ENCODE data around the gene KRTAP22-1. TPM values are rescaled to one million over a fixed set of nuclear protein-coding genes. Genes with fewer than 3 reads are reported as not detected.

KRTAP22-1 gene
- total RNA-seq, 1 experiment from 2014 or later, result not detected

DNA sequence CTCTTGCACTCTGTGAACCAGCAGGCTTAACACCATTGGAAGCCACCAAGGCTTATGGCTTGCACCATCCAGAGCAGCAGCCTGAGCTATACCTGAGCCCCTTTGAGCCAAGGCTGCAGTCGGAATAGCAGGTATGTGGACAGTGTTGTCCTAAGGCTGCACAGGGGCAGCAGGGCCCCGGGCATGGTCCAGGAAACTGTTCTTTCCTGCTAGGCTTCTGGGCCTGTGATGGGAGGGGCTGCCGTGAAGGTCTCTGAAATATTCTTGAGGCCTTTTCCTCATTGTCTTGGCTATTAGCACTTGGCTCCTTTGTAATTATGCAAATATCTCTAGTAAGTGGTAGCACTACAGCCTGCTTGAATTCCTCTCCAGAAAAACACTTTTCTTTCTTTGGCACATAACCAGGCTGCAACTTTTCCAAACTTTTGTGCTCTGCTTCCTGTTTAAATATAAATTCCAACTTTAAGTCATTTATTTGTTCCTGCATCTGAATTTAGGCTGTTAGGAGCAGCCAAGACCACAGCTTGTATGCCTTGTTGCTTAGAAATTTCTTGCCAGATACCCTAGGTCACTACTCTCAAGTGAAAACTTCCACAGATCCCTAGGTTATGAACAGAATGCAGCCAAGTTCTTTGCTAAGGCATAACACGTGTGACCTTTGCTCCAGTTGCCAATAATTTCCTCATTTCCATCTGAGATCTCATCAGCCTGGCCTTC lies 24.7 kb downstream of the KRTAP22-1 start:
- no peak for DNase-seq (ENCODE audit: low spot score)

- no peak for DNase-seq (ENCODE audit: low spot score)
Observed at GRCh38 chr21:30628109-30628508, 27.2 kb downstream of the KRTAP22-1 start.

DNA sequence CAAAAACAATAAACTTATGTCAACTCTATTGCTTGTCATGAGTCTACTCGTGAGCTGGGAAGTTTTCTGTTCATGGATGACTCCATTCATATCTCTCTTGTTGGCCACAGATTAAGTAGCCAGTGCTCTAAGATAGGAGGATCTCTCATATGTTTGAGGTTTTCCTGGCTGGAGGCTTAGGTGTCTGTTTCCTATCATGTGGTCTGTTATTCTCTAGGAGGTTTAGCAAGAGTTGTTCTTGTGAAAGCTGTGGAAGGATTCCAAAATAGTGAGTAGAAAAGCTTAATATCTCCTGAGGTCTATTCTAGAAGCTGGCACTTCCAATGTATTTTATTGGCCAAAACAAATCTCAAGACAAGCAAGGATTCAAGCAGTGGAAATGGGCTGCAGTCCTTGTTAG lies 28.3 kb downstream of the KRTAP22-1 start:
- DNase-seq (ENCODE audit: low spot score), result no peak

DNA sequence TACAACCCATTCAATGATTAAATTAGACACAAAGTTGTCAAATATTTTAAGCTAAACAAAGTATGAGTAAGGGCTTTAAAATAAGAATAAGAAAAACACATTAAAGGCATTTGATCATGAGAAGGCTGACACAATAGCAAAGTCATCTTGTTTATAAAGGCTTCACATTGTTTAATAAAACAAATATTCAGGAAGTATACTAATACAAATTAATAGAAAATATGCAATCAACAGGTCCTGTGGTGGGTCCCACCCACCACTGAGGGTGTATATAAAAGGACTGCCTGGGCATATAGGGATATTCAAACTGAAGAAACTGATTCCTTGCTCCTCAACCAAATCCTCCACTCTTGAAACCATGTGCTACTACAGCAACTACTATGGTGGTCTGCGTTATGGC lies 34.0 kb downstream of the KRTAP22-1 start, which contains the start of gene KRTAP20-2:
TSS of gene KRTAP20-2 (plus strand) at position 301 of the 400 bp plus-strand sequence. CDS start at position 359, 58 bp downstream.
- DNase-seq (ENCODE audit: low spot score), result no peak

DNA sequence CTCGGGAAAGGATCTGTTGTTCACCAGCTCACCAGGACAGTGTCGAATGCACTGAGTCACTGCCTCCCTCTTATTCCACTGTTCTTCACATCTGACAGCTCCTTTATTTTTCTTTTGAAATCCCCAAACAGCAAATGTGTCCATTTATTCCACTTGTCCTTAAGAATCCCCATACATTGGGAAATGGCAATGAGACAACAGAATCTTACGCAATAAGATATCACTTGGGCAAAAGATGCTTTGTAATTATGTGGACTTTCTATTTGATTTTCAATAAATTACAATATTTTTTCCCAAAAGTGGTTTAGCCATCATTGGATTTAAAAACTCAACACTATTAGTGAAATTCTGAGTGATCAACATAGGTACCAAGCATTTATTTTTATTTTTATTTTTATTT lies 37.8 kb downstream of the KRTAP22-1 start:
- DNase-seq (ENCODE audit: low spot score), result no peak

- DNase-seq (ENCODE audit: low spot score), result no peak
Observed at GRCh38 chr21:30642564-30642963, 41.7 kb downstream of the KRTAP22-1 start, which contains the start of gene KRTAP20-3. TSS of gene KRTAP20-3 (plus strand) at chr21:30642864.

DNA sequence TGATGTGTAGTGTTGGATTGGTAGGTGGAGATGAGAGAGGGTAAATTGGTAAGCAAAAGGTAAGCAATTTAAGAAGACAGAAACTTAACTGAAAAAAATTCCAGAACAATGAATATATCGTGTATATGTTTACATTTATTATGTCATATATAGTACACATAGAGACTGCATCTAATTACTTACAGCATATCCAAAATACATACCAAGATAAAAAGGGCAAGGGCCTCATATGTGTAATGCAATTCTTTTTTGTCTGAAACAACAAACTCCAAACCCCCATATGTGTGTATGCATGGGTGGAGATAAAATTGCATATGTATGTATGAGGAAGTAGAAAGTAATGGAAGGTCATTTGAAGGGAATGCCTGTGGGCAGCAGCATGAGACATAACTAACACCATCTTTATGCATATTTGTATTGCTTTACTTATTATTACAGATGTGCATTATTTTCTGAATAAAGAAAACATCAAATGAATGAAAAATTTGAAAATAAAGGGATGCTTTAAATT lies 46.1 kb downstream of the KRTAP22-1 start:
- no peak for DNase-seq (ENCODE audit: low spot score)

Other genes with a start within 250 kb of the KRTAP22-1 start
- not detected in 2 replicates for gene KRTAP13-2, start 228.8 kb upstream of the KRTAP22-1 start, total RNA-seq (2014; rRNA removed; shearing (Covaris generic))
- not detected in 2 replicates for gene KRTAP13-1, start 205.1 kb upstream of the KRTAP22-1 start, total RNA-seq (2014; rRNA removed; shearing (Covaris generic))
- gene KRTAP13-3, start 175.2 kb upstream of the KRTAP22-1 start, total RNA-seq (2014; rRNA removed; shearing (Covaris generic)), result not detected in 2 replicates
- gene KRTAP13-4, start 170.9 kb upstream of the KRTAP22-1 start, total RNA-seq (2014; rRNA removed; shearing (Covaris generic)), result not detected in 2 replicates
- gene KRTAP15-1, start 160.8 kb upstream of the KRTAP22-1 start, total RNA-seq (2014; rRNA removed; shearing (Covaris generic)), result not detected in 2 replicates
- not detected in 2 replicates for gene KRTAP19-1, start 120.7 kb upstream of the KRTAP22-1 start, total RNA-seq (2014; rRNA removed; shearing (Covaris generic))
- not detected in 2 replicates for gene KRTAP19-2, start 113.7 kb upstream of the KRTAP22-1 start, total RNA-seq (2014; rRNA removed; shearing (Covaris generic))
- not detected in 2 replicates for gene KRTAP19-3, start 109.1 kb upstream of the KRTAP22-1 start, total RNA-seq (2014; rRNA removed; shearing (Covaris generic))
- gene KRTAP19-4, start 103.9 kb upstream of the KRTAP22-1 start, total RNA-seq (2014; rRNA removed; shearing (Covaris generic)), result not detected in 2 replicates
- not detected in 2 replicates for gene KRTAP19-5, start 98.9 kb upstream of the KRTAP22-1 start, total RNA-seq (2014; rRNA removed; shearing (Covaris generic))
- gene KRTAP19-6, start 59.2 kb upstream of the KRTAP22-1 start, total RNA-seq (2014; rRNA removed; shearing (Covaris generic)), result not detected in 2 replicates
- gene KRTAP19-7, start 39.8 kb upstream of the KRTAP22-1 start, total RNA-seq (2014; rRNA removed; shearing (Covaris generic)), result not detected in 2 replicates
- gene KRTAP22-2, start 10.7 kb upstream of the KRTAP22-1 start, total RNA-seq (2014; rRNA removed; shearing (Covaris generic)), result not detected in 2 replicates
- gene KRTAP6-3, start 8.6 kb upstream of the KRTAP22-1 start, total RNA-seq (2014; rRNA removed; shearing (Covaris generic)), result not detected in 2 replicates
- gene KRTAP6-2, start 2.2 kb upstream of the KRTAP22-1 start, total RNA-seq (2014; rRNA removed; shearing (Covaris generic)), result not detected in 2 replicates
- not detected in 2 replicates for gene KRTAP6-1, start 12.8 kb downstream of the KRTAP22-1 start, total RNA-seq (2014; rRNA removed; shearing (Covaris generic))
- not detected in 2 replicates for gene KRTAP20-1, start 15.3 kb downstream of the KRTAP22-1 start, total RNA-seq (2014; rRNA removed; shearing (Covaris generic))
- not detected in 2 replicates for gene KRTAP20-4, start 19.5 kb downstream of the KRTAP22-1 start, total RNA-seq (2014; rRNA removed; shearing (Covaris generic))
- gene KRTAP20-2, start 34.1 kb downstream of the KRTAP22-1 start, total RNA-seq (2014; rRNA removed; shearing (Covaris generic)), result not detected in 2 replicates
- gene KRTAP20-3, start 41.8 kb downstream of the KRTAP22-1 start, total RNA-seq (2014; rRNA removed; shearing (Covaris generic)), result not detected in 2 replicates
- gene KRTAP21-3, start 117.7 kb downstream of the KRTAP22-1 start, total RNA-seq (2014; rRNA removed; shearing (Covaris generic)), result not detected in 2 replicates
- not detected in 2 replicates for gene KRTAP21-2, start 146.2 kb downstream of the KRTAP22-1 start, total RNA-seq (2014; rRNA removed; shearing (Covaris generic))
- gene KRTAP21-1, start 154.3 kb downstream of the KRTAP22-1 start, total RNA-seq (2014; rRNA removed; shearing (Covaris generic)), result not detected in 2 replicates
- gene KRTAP8-1, start 212.2 kb downstream of the KRTAP22-1 start, total RNA-seq (2014; rRNA removed; shearing (Covaris generic)), result not detected in 2 replicates
- gene KRTAP7-1, start 228.7 kb downstream of the KRTAP22-1 start, total RNA-seq (2014; rRNA removed; shearing (Covaris generic)), result not detected in 2 replicates